SK-N-SH (cell line): ENCODE data around the gene INF2. TPM values are rescaled to one million over a fixed set of nuclear protein-coding genes. Genes with fewer than 3 reads are reported as not detected.

Source experiments
- CTCF ChIA-PET: fragments of 300-600, 350-600 bp; formaldehyde crosslinking; extraction: SDS; loops from one replicate; lab custom pipeline; 2021; lab: Yijun Ruan, JAX
- POLR2A ChIA-PET: fragments of 350-600 bp; sonication (Branson Sonifier 250); formaldehyde crosslinking; extraction: SDS; loops from one replicate; lab custom pipeline; 2020; ENCODE audit warnings: antibody characterized with exemption, inconsistent platforms; lab: Yijun Ruan, JAX
- DNase-seq: peaks from one replicate; pipeline ENCODE4 v3.0.0; 2012
- H2AFZ ChIP-seq: fragments of 200-600 bp; sonication (generic); 2 replicates; pipeline ENCODE4 v1.8.1; 2016; ENCODE audit warnings: antibody characterized with exemption, mild to moderate bottlenecking, low read depth
- H3F3A ChIP-seq: fragments of 200-600 bp; sonication (generic); replicated peaks from 2 replicates; pipeline ENCODE3; 2016; ENCODE audit warnings: antibody characterized with exemption, mild to moderate bottlenecking; ENCODE audit not compliant: insufficient read depth
- H3K27ac ChIP-seq, 2 experiments: fragments of 200-500 bp in 1 of 2; fragments of 200-600 bp in 1 of 2; sonication (Bioruptor generic) in 1 of 2; sonication (generic), shearing (Covaris generic) in 1 of 2; 2 replicates each; pipeline versions ENCODE4 v1.5.1 to v1.6.1; 2014 to 2016; ENCODE audit warnings: low read depth in 2 of 2, inconsistent platforms in 1 of 2, low read length in 1 of 2, mild to moderate bottlenecking in 1 of 2, mixed read lengths in 1 of 2
- H3K27me3 ChIP-seq: fragments of 200-600 bp; sonication (generic), shearing (Covaris generic); 2 replicates; pipeline ENCODE4 v1.6.1; 2016; ENCODE audit warnings: mixed run types; ENCODE audit not compliant: insufficient read depth
- H3K36me3 ChIP-seq, 2 experiments: fragments of 200-500 bp in 1 of 2; fragments of 200-600 bp in 1 of 2; sonication (Bioruptor generic) in 1 of 2; sonication (generic) in 1 of 2; replicated peaks in 1 of 2; 2 replicates each; pipeline versions ENCODE3 to v1.5.1; 2014 to 2016; ENCODE audit warnings: low read length in 1 of 2, mild to moderate bottlenecking in 1 of 2; ENCODE audit not compliant: insufficient read depth in 2 of 2, control insufficient read depth in 1 of 2
- H3K4me1 ChIP-seq, 2 experiments: fragments of 200-500 bp in 1 of 2; fragments of 200-600 bp in 1 of 2; sonication (Bioruptor generic) in 1 of 2; sonication (generic), shearing (Covaris generic) in 1 of 2; 2 replicates each; pipeline versions ENCODE4 v1.5.1 to v1.6.1; 2014 to 2016; ENCODE audit warnings: low read depth in 1 of 2, low read length in 1 of 2, mixed run types in 1 of 2; ENCODE audit not compliant: insufficient read depth in 2 of 2, control insufficient read depth in 1 of 2
- H3K4me2 ChIP-seq: fragments of 200-600 bp; sonication (generic), shearing (Covaris generic); 2 replicates; pipeline ENCODE4 v1.6.1; 2017; ENCODE audit warnings: mixed run types
- H3K4me3 ChIP-seq, 2 experiments: fragments of 200-500 bp in 1 of 2; fragments of 200-600 bp in 1 of 2; sonication (Bioruptor generic) in 1 of 2; sonication (generic), shearing (Covaris generic) in 1 of 2; 2 replicates each; pipeline versions ENCODE4 v1.5.1 to v1.8.1; 2014 to 2016; ENCODE audit warnings: low read depth in 2 of 2, inconsistent platforms in 1 of 2, low read length in 1 of 2, mild to moderate bottlenecking in 1 of 2, mixed read lengths in 1 of 2, moderate library complexity in 1 of 2
- H3K79me2 ChIP-seq: fragments of 200-600 bp; sonication (generic); 2 replicates; pipeline ENCODE4 v1.8.1; 2017; ENCODE audit warnings: mild to moderate bottlenecking; ENCODE audit not compliant: insufficient read depth
- H3K9ac ChIP-seq: fragments of 200-600 bp; sonication (generic); 2 replicates; pipeline ENCODE4 v1.6.1; 2017; ENCODE audit warnings: mixed run types
- H3K9me2 ChIP-seq: fragments of 200-600 bp; sonication (generic); 2 replicates; pipeline ENCODE4 v1.6.1; 2017; ENCODE audit warnings: mixed run types
- H3K9me3 ChIP-seq: fragments of 200-600 bp; sonication (generic); 2 replicates; pipeline ENCODE4 v1.6.1; 2017; ENCODE audit warnings: mixed run types, mild to moderate bottlenecking, moderate library complexity
- H4K20me1 ChIP-seq: fragments of 200-600 bp; sonication (generic); 2 replicates; pipeline ENCODE4 v1.6.1; 2017; ENCODE audit warnings: mild to moderate bottlenecking, mixed run types; ENCODE audit not compliant: insufficient read depth
- CHD2 ChIP-seq: fragments of 150-350 bp; IDR thresholded peaks from 2 replicates; pipeline ENCODE4 v1.6.1; 2018; ENCODE audit warnings: low read length; ENCODE audit not compliant: partially characterized antibody
- ELF1 ChIP-seq: IDR thresholded peaks from 2 replicates; pipeline ENCODE4 v1.4.0; 2012
- EP300 ChIP-seq, 2 experiments: IDR thresholded peaks; 2 replicates each; pipeline versions ENCODE4 v1.4.0 to v1.6.1; 2012; ENCODE audit warnings: borderline replicate concordance in 1 of 2, low read depth in 1 of 2, low read length in 1 of 2
- FOXM1 ChIP-seq: IDR thresholded peaks from 2 replicates; pipeline ENCODE4 v1.4.0; 2012; ENCODE audit warnings: low read depth, mild to moderate bottlenecking
- GATA2 ChIP-seq: sonication (generic); formaldehyde crosslinking; IDR thresholded peaks from 2 replicates; pipeline ENCODE4 v1.5.0; 2020; ENCODE audit warnings: mild to moderate bottlenecking, missing genetic modification reagents
- IRF3 ChIP-seq: fragments of 150-350 bp; IDR thresholded peaks from 2 replicates; pipeline ENCODE4 v1.6.1; 2016; ENCODE audit warnings: mild to moderate bottlenecking, low read depth, low read length
- JUND ChIP-seq: IDR thresholded peaks from 2 replicates; pipeline ENCODE4 v1.4.0; 2012
- MEF2A ChIP-seq: IDR thresholded peaks from 2 replicates; pipeline ENCODE4 v1.4.0; 2012; ENCODE audit warnings: low read depth, borderline replicate concordance
- NFIC ChIP-seq: IDR thresholded peaks from 2 replicates; pipeline ENCODE4 v1.4.0; 2012; ENCODE audit warnings: borderline replicate concordance
- NRF1 ChIP-seq: IDR thresholded peaks from 2 replicates; pipeline ENCODE4 v1.6.1; 2012; ENCODE audit warnings: low read depth, mild to moderate bottlenecking, low read length
- POLR2AphosphoS5 ChIP-seq: IDR thresholded peaks from 2 replicates; pipeline ENCODE4 v1.6.1; 2012; ENCODE audit warnings: low read depth, low read length
- RCOR1 ChIP-seq: fragments of 150-350 bp; IDR thresholded peaks from 2 replicates; pipeline ENCODE4 v1.6.1; 2017; ENCODE audit warnings: antibody characterized with exemption, low read length
- REST ChIP-seq: IDR thresholded peaks from 2 replicates; pipeline ENCODE4 v1.6.1; 2012; ENCODE audit warnings: mild to moderate bottlenecking, low read depth, low read length, moderate library complexity
- SIN3A ChIP-seq: IDR thresholded peaks from 2 replicates; pipeline ENCODE4 v1.6.1; 2012; ENCODE audit warnings: low read depth, mild to moderate bottlenecking, low read length, moderate library complexity, borderline replicate concordance
- TCF12 ChIP-seq: IDR thresholded peaks from 2 replicates; pipeline ENCODE4 v1.4.0; 2012
- TEAD4 ChIP-seq: IDR thresholded peaks from 2 replicates; pipeline ENCODE4 v1.4.0; 2012; ENCODE audit warnings: mild to moderate bottlenecking, borderline replicate concordance; ENCODE audit not compliant: insufficient read depth
- YY1 ChIP-seq: IDR thresholded peaks from 2 replicates; pipeline ENCODE4 v1.4.0; 2012; ENCODE audit warnings: low read depth, mild to moderate bottlenecking
- ZBTB33 ChIP-seq: IDR thresholded peaks from 2 replicates; pipeline ENCODE4 v1.4.0; 2012; ENCODE audit warnings: low read depth, borderline replicate concordance
- WGBS: methylation state at CpG from one replicate; pipeline ENCODE4 v1.1.6; 2017; ENCODE audit warnings: low lambda C conversion rate; 5-methylcytosine and 5-hydroxymethylcytosine counted together
- polyA plus RNA-seq, 3 experiments: library from polyadenylated mRNA; depleted of rRNA; stranded (reverse); fragments of >200 nt; gene quantifications; 2 replicates each; pipeline ENCODE4 v1.2.3, GENCODE V29; 2012
- TF ChIP-seq, protein P1 (sequence below): IDR thresholded peaks from 2 replicates; pipeline ENCODE4; 2012
- TF ChIP-seq, protein P2 (sequence below): IDR thresholded peaks from 2 replicates; pipeline ENCODE4 v1.4.0; 2012; ENCODE audit warnings: low read depth, borderline replicate concordance

INF2 gene
- polyA plus RNA-seq, 1 of the 3 experiments (the other 2 are of a cell fraction): 32.5 TPM

- no peak for TF ChIP-seq JUND
- no peak for TF ChIP-seq IRF3
- no peak for TF ChIP-seq NRF1
- TF ChIP-seq REST: no peak
- TF ChIP-seq ELF1: no peak
- no peak for TF ChIP-seq FOXM1
- no peak for TF ChIP-seq EP300 (IDR thresholded peaks at IDR 0.05; ENCODE audit: borderline replicate concordance in 1 of 2, low read depth in 1 of 2, low read length in 1 of 2)
- no peak for TF ChIP-seq YY1
- no peak for TF ChIP-seq POLR2AphosphoS5
- TF ChIP-seq TCF12: no peak
- no peak for TF ChIP-seq GATA2 (CRISPR knock-in tag)
- TF ChIP-seq RCOR1: no peak
- TF ChIP-seq MEF2A: no peak
- no peak for TF ChIP-seq CHD2
- TF ChIP-seq TEAD4: no peak
- TF ChIP-seq SIN3A: no peak
- no peak for TF ChIP-seq NFIC
- TF ChIP-seq, protein P1, sequence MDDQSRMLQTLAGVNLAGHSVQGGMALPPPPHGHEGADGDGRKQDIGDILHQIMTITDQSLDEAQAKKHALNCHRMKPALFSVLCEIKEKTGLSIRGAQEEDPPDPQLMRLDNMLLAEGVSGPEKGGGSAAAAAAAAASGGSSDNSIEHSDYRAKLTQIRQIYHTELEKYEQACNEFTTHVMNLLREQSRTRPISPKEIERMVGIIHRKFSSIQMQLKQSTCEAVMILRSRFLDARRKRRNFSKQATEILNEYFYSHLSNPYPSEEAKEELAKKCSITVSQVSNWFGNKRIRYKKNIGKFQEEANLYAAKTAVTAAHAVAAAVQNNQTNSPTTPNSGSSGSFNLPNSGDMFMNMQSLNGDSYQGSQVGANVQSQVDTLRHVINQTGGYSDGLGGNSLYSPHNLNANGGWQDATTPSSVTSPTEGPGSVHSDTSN: no peak
- no peak for TF ChIP-seq ZBTB33
- TF ChIP-seq, protein P2, sequence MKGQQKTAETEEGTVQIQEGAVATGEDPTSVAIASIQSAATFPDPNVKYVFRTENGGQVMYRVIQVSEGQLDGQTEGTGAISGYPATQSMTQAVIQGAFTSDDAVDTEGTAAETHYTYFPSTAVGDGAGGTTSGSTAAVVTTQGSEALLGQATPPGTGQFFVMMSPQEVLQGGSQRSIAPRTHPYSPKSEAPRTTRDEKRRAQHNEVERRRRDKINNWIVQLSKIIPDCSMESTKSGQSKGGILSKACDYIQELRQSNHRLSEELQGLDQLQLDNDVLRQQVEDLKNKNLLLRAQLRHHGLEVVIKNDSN: no peak
- DNase-seq: no peak
- H2AFZ ChIP-seq: no peak overlapping the region
- peaks cover 0 to 6% of the 10 kb centered on the region in 2 experiments; a peak in 1 of 4 replicates for H3K4me1 ChIP-seq
- H3K36me3 ChIP-seq: no peaks in the 10 kb centered on the region
- no peaks in the 10 kb centered on the region for H3K27me3 ChIP-seq
- no peak overlapping the region for H3K4me3 ChIP-seq
- H4K20me1 ChIP-seq: no peaks in the 10 kb centered on the region
- no peaks in the 10 kb centered on the region for H3K9me2 ChIP-seq
- H3K4me2 ChIP-seq: no peak overlapping the region
- no peaks in the 10 kb centered on the region for H3F3A ChIP-seq
- ChIA-PET CTCF (interaction anchor here (1.1 to 4.4 kb wide), 3 partner anchors 8 to 20 kb away, joined by 5 to 21 read pairs (median 5); partner anchors contain the start of genes ADSS1 and SIVA1), POLR2A (no interaction called here)
- H3K27ac ChIP-seq: no peak overlapping the region
- H3K79me2 ChIP-seq: no peaks in the 10 kb centered on the region
- no peaks in the 10 kb centered on the region for H3K9me3 ChIP-seq
- H3K9ac ChIP-seq: no peak overlapping the region
- WGBS: 60% methylated on average over 6 of the region's 14 CpGs
These were observed 43.0 kb downstream of the INF2 start for GRCh38 chr14:104732355-104732804.
